A549 treated with RU486 at 1 μM for 4 hours (cell line): ENCODE results near the gene UBA1. TPM values are rescaled to one million over a fixed set of nuclear protein-coding genes. Genes with fewer than 3 reads are reported as not detected.

ENCODE experiments used
- total RNA-seq: library from RNA; stranded (reverse); fragments of 200-300 nt; extraction: Qiagen RNA extraction; gene quantifications from 5 replicates; pipeline ENCODE4 v1.2.3, GENCODE V29; 2022; ENCODE audit warnings: low read depth

The UBA1 gene
- total RNA-seq = 152 to 193 TPM (median 190 TPM) in 5 replicates

DNA sequence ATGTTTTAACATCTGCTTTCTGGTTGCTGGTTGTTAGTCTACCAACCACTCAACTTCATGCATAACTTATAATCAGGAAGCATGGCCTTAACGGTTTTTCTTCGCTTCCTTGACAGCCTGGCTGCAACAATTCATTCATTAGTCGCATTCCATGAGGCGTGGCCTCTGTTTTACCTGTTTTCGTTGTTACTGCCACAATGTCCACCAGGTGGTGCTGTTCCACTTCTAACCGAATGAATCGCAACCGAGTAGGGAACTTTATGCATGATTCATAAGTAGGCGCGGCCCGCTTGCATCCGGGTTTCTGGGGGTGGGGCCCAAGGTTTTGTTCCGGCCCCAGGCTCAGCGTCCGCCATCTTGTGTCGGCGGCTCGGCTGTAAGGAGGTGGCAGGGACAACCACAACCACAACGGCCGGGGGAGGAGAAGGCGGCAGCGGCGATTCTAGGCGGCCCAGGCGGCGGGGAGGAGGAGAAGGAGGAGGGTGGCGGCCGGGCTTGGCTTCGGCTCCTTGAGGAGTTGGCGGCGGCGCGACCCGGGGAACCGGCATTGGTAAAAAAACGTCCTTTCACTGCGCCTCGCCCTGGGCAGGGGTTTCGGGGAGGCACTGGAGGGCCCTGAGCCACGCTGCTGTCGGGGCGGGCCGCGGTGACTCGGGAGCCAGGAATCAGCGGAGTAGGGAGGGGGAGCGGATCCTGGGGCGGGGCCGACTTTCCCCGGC is at the start of gene UBA1:
Gene UBA1 (plus strand): TSS at position 355 of the 719 bp plus-strand sequence. CDS start 4,974 bp downstream, outside the sequence.

DNA sequence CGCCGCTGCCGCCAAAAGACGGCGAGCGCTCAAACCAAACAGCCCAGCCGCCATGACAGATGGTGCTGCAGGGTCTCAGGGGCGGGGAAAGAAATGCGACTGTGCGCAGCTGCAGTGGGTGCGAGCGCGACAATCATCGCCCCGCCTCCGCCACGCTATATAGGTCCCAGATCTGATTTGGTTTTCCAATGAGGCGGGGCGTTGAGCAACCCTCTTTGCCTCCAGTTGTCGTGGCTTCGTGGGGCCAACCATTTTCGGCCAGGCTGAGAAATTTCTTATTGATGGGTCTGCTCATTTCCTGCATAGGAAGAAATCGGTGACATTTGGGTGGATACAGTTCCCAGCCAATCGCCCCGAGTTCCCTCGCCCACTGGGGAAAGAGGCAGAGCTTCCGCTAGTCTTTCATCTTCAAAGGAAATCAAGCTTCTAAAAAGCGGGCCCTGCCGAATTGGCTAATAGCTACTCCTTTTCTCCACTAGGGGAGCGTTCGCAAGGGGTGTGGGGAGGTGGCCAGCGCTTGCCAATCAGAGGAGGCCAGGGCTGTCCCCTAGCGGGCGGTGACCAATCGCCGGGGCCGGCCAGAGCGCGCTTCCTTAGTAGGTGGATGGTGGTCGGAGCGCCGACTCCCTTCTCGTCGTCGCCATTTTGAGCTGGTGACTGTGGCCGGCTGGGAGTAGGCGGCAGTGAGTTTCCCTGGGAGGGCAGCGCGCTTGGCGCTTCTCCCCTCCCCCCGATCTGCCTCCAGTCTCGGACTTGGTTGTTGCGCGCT is 48.8 kb upstream of the UBA1 start, which contains the start of the genes NDUFB11 and RBM10:
Gene NDUFB11 (minus strand): TSS at position 77 of the 769 bp plus-strand sequence. CDS start 23 bp downstream, at position 54.
Gene RBM10 (plus strand): TSS at position 596 of the 769 bp plus-strand sequence. CDS start 2,261 bp downstream, outside the sequence.

DNA sequence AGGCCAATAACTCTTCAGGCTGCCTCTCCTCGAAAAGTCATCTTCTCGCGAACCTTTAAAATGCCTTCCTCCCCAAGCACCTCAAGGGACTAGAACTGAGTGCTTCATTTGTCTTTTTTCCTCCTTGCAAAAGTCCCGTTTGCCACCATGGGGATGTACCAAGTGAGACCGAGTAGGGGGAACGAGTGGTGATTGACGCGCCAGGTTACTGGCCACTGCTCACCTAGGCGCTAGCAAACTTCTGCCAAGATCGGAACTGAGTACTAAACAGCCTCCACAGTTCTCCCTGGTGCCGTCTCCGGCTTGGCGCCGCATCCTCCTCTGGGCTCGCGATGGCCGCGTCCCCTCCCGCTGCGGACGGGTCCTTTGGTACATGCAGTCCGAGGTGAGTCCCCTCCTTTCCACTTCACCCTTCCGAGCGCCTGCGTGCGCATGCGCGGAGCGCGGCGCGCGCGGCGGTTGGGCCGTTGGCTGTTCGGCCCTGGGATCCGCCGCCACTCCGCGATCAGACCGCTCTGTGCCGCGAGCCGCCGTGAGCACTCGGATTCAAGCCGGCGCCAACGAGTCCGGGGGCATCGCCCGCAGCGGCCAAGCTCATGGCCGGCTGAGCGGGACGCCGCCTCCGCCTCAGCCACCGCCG is 24.8 kb downstream of the UBA1 start, which contains the start of gene CDK16:
Gene CDK16 (plus strand): TSS at position 402 of the 640 bp plus-strand sequence. CDS start 4,877 bp downstream, outside the sequence.

DNA sequence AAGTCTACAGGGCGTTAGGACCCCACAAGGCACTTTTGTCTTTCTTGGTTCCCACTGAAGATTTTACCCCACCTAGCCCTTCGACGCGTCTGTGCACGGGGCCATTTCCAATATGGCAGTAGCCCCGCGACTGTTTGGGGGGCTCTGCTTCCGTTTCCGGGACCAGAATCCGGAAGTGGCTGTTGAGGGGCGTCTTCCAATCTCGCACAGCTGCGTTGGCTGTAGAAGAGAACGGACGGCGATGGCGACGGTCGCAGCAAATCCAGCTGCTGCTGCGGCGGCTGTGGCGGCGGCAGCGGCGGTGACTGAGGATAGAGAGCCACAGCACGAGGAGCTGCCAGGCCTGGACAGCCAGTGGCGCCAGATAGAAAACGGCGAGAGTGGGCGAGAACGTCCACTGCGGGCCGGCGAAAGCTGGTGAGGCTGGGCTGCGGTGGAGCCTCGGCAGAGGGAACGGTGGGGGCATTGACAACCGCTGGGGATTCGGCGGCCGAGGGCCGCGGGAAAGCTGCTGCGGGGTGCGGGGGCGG is 39.2 kb downstream of the UBA1 start, which contains the start of gene USP11:
Gene USP11 (plus strand): TSS at position 207 of the 530 bp plus-strand sequence. CDS start 35 bp downstream, at position 242.

Other genes with a start within 250 kb of the UBA1 start
- gene RGN, start 115.4 kb upstream of the UBA1 start, total RNA-seq = not detected in 5 replicates
- gene NDUFB11, start 49.1 kb upstream of the UBA1 start, total RNA-seq = 140 to 194 TPM (median 173 TPM) in 5 replicates
- gene RBM10, start 48.6 kb upstream of the UBA1 start, total RNA-seq = 28.3 to 42.2 TPM (median 41.1 TPM) in 5 replicates
- gene CDK16, start 24.9 kb downstream of the UBA1 start, total RNA-seq = 85.4 to 114 TPM (median 107 TPM) in 5 replicates
- 48.3 to 54.7 TPM (median 52.1 TPM) in 5 replicates for gene USP11, start 39.2 kb downstream of the UBA1 start, total RNA-seq
- not detected in 5 replicates for gene ZNF157, start 176.7 kb downstream of the UBA1 start, total RNA-seq